ENCODE data around the gene UCK1.

- TF ChIP-seq PKNOX1 (IDR thresholded peaks at IDR 0.05) (no peak), SUZ12 (IDR thresholded peaks at IDR 0.05) (no peak)
Measured at GRCh38 chr9:131518553-131518952, 12.5 kb downstream of the UCK1 start.
